ENCODE measurements around the gene COL25A1.
A peak's percentile ranks its signal among the peaks of the same experiment; 100 is the strongest.
"Not testable (repeated sequence)": the region's sequence is repeated elsewhere in the genome, so short reads cannot be mapped to it uniquely, and the experiment has no call there.

Gene COL25A1

DNA sequence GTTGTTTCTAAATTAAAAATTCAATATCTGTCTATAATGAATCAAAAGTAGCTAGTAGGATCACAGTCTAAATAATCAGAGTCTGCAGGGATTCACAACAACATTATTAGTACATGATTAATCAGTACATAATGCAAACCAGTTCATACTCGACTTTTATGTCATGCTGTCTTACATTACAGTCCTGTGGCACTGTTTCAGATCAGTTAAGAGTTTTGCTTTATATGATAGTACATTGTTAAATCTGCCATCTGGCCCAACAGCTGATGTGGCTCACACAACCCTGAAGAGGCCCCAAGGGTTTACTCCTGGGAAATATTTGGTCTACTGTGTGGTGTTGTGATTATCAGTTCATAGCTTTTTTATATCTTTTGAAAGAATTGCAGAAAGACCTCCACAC is 292.5 kb downstream of the COL25A1 start:
- peak; percentile 53 for DNase-seq

DNA sequence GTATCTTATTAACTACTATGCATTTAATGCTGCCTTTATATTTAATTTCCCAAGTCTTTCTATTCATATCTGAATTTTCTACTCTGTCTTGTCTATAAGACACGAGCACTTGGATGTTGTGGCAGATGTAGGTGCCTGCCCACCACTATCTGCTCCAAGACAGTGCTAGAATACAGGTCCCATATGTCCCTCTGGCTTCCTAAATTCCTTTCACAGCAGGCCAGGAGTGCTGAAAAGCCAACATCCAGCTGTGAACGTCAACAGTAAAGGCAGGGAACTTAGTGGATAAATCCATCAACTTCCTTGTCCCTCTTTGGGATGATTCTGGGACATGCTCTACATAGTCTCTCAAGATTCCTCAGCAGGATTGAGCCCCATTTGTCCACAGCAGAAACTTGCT is 294.5 kb downstream of the COL25A1 start:
- DNase-seq, result no peak

DNA sequence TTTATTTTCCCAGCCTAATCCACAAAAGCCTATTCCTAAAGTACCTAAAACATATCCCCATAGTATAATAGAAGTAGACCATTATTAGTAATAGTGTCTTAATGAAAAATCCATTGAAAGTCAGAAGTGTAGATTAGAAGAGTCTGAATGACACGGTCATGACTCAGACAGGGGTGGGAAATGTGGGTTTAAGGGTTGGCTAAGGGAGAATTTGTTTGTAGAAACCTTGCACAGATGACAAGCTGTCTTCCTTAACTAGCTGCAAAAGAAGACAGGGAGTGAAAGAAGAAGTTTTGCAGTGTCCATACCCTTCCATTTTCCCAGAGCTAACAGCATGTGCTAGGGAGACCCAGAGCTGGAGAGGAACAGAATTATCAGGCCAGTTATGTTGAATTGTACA is 296.9 kb downstream of the COL25A1 start:
- DNase-seq, result peak; percentile 75

DNA sequence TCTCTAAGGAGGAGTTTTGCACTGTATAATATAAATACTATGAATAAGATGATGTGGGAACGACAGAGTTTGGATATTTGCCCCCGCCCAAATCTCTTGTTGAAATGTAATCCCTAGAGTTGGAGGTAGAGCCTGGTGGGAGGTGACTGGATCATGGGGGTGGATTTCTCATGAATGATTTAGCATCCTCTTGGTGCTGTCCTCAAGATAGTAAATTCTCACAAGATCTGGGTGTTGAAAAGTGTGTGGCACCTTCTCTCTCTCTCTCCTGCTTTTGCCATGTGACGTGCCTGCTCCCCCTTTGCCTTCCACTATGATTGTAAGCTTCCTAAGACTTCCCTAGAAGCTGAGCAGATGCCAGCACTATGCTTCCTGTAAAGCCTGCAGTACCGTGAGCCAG is 298.0 kb downstream of the COL25A1 start:
- no peak for DNase-seq

DNA sequence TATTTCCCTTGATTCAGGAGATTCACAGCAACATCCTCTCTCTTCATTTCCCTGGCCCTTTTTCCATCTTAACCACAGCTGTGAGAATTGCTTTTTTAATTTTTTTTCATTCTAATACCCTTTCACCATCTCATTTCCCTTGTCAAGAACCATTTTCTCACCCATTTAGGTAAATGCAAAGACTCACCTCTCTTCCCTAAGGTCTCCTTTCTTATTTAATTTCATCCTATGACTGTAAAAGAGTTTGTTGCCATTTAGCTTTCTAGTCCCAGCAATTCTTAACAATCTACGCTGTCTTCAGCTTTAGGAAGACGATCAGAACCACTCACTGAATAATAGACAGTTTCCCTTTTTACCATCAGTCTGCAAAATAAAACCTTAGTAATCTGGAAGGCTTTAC is 298.5 kb downstream of the COL25A1 start:
- no peak for DNase-seq

DNA sequence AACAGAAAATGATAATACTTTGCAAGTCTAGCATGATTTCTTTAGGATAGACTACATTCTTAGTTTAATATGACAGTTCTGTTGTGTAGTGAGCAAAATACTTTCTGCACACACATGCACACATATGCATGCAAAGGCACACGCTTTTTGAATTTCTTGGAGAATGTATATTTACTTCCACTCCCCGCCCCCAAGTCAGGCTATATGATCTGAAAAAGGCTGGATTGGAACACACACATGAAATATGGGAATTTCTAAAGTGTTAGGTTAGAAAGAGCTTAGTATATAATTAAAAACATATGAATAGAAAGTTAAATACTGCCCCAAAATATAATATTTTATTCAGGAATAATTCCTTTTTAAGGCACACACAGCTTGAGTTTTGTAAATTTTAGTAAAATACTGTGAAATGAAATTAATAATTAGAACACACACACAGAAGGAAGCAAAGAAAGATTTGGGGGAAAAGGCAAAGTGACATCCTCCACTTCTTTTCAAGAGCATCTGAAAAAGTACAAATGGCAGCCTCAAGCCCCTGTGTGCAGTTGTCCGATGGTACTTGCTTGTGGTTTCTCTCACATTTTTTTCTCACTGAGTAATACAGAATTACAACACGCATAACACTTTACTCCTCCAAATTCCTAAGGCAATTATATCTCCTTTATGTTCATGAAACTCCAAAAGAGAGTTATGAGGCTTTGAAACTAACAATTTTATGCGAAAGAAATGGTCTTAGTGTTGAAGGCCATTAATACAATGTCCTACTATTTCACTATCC is 310.7 kb downstream of the COL25A1 start:
- peak; percentile 89 for DNase-seq

DNA sequence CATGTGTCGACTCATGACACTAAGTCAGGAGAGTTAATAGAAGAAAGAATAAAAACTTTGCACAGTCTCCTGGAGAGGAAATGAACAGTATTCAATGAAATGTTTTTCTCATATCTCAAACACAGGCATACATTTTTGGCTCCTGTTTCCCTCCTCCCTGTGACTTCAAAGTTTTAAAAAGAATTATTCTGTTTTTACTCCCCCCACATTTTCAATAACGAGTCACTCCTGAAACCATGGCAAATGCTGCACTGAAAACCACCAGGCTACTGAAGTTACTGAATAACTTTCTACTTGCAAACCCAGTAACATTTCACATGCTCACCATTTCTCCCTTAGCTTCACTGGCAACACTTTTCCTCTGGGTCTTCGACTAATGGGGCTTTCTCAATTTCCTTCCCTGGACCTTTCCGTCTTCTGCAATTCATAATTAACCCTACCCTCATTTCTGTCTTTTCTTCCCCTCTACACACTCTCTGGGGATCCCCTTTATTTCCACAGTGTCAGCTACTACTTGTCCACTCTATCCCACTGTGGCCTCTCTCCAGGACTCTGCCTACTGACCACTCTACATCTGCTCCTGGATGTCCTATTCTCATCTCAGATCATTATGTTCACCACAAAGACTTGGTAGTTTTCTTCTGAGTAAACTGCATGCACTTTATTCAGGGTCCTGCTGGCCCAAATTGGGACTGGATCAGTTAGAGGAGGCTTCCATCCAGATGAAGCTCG is 313.8 kb downstream of the COL25A1 start:
- DNase-seq, result peak; percentile 62

DNA sequence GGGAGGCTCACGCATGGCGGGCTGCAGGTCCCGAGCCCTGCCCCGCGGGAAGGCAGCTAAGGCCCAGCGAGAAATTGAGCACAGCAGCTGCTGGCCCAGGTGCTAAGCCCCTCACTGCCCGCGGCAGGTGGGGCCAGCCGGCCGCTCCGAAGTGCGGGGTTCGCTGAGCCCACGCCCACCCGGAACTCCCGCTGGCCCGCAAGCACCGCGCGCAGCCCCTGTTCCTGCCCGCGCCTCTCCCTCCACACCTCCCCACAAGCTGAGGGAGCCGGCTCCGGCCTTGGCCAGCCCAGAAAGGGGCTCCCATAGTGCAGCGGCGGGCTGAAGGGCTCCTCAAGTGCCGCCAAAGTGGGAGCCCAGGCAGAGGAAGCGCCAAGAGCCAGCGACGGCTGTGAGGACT is 318.0 kb downstream of the COL25A1 start:
- not testable (repeated sequence) for DNase-seq

DNA sequence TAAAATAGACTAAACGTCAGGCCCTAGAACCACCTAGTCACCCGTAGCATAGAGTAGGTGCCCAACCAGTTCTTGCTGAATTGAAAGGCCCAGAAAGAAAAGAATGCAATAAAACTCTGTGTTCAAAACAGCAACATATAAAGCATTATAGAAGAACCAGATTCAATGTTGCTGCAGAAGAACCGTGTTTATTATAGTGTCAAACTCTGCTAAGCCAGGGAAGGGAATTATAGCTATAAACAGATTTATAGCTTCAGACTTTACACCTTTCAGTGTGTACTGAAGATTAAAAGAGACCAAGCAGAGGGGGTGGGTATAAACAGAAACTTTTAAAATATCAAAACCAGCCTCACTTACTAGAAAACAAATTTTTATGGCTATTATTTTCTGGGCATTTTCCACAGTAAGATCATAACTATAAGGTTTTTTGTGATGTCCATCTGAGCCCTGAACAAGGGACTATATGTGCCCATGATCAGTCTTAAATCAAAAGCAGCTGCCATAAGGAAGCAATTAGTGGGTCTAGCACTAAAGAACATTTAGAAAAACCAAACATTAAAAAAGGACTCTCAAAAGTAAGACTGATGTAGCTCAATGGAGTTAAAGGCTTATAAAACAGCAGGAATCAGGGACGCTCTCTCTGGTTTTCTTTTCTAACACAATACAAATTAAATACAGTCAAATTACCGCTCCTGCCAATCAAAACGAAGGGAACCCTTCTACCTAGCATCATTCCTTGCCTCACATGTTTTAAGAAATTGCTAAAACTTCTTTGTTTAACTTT is 319.9 kb downstream of the COL25A1 start:
- peak; percentile 12 for DNase-seq

DNA sequence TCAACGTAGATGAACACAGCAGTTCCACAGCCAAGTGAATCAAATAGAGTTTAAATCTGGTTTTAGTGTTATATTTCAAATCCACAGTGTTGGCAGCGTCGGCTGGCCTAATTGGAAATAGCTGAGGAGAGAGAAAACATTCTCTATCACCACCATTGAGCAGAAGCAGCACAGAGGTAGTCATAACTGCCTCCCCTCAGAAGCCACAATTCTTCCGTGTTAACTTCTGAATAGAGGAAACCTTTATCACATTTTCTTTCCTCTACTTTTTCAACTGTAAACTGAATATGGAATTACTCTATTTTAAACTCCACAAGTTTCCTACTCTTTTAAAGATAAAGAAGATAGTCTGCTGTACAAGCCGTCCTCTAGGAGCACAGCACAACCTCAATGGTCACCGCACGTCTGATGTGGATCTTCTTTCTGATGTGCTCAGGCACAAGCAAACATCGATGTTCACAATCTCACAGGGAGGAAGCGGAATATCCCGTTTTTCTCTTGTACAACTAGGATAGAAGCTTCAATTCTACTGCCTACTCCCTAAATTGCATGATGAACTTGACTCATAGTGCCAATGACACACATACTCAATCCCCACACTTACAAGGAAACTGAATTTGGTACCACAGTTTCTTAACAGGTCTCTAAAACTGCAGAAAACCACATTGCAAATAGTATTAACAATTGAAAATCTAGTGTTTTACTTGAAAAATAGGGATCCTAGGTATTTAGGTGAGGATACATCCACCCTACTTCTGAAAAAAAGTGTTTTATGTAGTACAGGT is 321.8 kb downstream of the COL25A1 start:
- no peak for DNase-seq

DNA sequence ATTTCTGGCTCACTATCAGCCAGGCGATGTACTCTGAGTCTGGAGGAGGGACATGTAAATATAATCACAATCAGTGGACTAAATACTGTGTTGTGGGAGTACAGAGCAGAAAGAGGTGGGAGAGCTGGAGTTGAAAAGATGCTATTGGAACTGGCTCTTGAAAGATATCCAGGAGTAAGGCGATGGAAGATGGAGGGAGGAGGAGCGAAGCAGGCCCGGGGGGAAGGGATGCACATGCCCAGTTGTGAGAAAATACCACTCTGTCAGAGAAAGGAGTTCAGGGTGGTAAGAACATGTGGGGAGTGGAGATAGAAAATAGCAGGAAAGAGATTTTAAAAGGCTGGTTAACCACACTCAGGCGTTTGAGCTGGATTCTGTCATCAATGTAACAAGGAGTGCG is 322.7 kb downstream of the COL25A1 start:
- no peak for DNase-seq

DNA sequence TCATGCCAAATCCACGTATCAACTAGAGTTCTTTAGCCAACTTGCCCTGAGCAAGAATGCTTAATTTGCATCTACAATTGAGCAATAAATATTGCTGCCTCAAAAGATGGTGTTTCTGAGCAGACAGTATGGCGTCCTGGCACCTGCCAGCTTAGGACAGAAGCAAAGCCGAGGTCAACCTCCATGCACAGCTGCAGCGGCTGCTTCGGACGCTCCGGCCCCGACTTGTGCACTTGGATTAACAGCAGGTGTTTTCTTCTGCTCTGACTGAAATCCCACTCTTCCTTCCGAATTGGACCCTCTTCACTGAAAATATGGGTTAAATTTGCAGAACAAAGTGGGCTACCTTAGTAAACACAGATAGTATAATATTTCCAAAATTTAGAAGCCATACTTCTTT is 324.4 kb downstream of the COL25A1 start:
- DNase-seq, result no peak

DNA sequence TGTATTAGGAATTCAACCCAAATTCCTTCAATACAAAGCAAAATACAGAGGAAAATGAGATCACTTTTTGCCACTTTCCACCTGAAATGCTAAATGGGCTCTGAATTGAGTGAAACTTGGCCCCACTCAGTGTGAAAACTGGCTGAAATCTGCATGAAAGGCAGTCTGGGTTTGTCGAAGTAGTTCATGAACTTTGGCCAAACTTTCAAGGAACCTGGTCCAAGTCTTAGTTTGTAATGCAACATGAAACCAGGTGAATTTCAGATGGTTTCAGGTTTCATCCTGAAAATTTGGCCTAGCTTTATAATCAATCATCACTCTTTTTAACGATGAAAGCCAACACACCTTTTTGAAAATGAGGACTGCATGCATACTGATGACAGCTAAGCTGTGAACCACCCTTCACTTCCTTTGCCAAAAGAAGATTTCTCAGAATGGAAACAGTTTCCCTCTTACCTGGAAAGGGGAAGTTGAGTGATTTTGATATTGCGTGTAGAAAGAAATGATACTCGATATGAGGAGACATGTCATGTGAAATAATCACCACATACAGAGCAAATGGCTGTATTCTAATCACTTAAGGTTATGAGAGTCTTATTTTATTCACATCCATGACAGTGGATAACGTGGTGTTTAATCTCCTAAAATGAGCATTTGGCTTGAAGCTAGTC is 329.7 kb downstream of the COL25A1 start:
- DNase-seq, result no peak

DNA sequence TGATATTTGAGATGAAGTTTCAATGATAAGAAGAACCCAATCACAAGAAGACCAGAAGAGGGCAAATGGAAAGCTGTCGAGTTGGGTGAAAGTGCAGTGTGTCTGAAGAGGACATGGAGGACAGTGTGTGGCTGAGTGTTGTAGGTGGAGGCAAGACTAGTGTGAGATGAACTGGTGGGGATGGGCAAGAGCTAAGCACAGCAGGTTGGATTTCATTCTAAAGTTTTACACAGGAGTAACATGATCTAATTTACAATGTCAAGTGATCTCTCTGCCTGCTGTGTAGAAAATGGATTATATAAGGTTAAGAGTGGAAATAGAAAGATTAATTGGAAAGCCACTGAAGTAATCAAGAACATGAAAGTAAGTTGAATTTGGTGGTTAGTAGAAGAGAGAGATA is 331.0 kb downstream of the COL25A1 start:
- DNase-seq, result no peak

DNA sequence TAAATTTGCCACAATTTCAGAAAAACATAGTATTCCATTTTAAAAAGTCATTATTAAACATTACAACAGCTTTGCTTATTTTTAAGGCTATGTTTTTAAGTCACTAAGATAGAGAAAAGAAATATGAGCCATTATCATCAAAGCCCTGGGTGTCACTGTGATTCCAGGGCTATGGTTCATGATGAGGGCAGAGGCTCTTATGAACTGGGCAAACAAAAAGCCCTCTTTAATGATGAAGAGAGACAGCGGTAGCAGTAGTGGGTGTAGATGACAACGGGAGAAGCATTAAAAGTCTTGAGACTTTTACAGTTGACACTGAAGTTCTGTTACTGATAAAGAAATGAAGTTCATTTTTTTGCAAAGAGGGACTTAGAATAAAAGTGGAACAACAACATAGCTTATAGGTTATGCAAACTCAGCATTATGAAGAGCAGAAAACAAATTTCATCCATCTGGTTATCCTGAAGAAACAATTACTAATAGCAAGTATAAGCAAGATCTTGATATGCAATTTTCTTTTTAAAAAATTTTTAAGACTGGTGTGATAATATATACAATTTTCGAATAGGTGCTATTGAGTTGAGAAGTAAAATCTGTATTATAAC is 336.9 kb downstream of the COL25A1 start:
- DNase-seq, result no peak

DNA sequence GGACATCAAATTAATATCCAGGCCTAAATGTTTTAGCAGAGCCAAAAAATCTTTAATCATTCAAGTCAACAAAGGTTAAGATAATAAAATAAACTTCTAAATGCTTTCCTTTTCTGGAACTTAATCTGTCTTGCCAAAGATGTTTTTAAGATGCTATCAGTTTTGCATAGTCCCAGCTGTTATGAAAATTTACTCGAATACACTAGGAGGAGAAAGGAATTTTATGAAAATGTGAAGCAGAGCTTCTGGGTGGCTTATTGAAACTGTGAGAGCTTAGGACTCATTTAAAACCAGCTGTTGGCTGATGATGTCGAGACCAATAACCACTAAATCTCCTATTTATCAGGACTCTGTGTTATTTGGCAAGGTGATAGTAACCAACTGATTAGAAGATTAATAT is 337.4 kb downstream of the COL25A1 start:
- DNase-seq, result no peak

DNA sequence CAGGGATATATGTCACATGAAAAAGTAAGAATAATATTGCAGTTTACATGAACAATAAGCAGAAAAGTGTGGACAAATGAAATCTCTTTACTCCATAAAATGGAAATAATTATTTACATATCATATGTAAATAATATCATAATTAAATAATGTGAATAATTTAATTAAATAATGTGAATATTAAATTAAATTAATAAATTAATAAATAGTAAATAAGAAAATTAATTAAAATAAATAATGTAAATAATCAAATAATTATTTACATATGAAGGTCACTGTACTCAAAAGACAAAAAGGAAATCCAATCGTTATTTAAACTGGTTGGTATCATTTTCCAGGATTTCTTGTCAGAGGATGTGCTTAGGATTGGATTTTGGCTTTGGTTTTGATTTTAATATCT is 338.5 kb downstream of the COL25A1 start:
- DNase-seq, result no peak

DNA sequence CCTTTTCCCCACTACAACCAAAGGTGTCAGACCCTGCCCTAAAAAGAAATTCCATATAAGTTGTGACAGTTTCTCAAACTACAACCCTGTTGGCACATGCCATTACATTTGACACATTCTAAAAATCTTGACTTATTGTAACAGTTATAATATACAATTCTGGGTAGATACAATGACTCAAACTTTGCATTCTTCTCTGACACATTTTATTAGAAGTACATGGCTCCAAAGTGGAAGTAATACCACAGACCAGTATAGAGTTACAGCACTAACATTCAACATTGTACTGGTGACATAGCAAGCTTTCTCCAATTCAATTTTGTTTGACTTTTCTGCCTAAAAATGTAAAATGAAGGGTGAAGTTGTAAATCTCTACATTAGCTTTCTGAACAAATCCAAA is 343.0 kb downstream of the COL25A1 start:
- DNase-seq, result peak; percentile 70

DNA sequence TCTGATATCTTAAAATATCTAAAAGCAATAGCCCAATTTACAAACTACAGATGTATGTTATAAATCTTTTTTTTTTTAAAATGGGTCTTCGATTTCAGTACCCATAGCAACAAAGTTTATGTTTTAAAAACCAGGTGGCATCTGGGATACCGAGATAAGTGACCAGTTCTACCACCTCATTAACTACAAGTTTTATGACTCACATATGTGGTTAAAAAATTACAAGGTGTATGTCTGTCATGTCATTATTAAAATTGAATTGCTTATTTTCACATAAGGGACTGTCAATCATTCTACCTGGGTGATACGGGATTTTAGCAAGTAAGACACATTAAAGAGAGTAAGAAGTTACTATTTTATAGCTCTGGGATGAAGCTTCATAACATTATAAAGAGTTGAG is 347.6 kb downstream of the COL25A1 start:
- no peak for DNase-seq

DNA sequence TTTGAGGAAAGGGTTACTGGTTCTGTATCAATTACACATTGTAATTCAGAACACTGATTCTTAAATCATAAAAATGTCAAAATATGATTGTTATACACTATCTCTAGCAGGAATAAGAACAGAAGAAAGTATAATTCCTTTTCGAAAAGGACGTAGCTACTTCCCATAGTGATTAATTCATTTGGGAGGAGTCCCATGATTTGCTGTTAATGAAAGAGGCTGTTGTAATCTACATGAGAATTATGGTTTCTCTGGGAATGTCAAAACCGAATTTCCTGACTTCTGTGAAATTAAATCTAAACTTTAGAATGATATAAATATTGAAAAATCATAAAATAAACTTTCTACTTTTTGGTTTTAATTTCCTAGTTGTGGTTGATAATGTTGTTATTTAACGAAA is 348.5 kb downstream of the COL25A1 start:
- DNase-seq, result no peak

DNA sequence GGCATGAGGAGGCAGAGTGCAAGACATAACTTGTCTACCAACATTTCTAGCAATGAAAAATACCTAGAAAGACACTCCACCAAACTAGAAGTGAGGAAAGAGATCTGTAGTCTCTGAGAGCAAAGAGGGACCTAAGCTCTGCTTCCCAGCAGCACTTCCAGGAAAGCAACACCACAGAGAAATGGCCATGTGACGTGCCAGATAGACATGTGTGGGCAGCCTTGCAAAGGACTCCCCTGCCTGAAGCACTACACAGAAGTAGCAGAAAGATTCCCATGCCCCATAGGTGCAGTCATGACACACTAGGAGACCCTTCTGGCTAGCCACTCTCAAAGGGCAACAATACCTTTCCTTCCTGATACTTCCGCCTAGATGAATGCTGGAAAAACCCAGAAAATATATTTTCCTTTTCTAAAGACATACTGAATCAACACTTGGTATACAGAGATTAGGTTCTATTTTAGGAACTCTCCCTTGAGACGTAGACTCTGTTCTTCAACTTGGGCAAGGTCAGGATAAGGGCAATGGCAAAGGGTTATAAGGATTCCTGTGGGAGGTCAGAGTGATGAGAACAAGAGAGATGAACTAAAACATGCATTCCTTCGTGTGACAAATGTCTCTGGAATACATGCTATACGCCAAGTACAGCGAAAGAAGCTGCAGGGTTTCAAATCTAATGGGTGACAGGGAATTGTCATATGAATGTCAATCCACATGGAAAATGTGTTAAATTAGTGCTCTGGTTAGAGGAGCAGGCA is 352.1 kb downstream of the COL25A1 start:
- peak; percentile 89 for DNase-seq

Data from fibroblast of skin of back (primary cell).